HG03342 (cell line): Measurements from ENCODE around the gene REM2.

Experiments used
- ATAC-seq: cut with Tn5 transposase; IDR thresholded peaks from one replicate; pipeline ENCODE4 v1.9.1; 2021; ENCODE audit warnings: mild to moderate bottlenecking, moderate library complexity; ENCODE audit not compliant: unreplicated experiment

REM2 gene

DNA sequence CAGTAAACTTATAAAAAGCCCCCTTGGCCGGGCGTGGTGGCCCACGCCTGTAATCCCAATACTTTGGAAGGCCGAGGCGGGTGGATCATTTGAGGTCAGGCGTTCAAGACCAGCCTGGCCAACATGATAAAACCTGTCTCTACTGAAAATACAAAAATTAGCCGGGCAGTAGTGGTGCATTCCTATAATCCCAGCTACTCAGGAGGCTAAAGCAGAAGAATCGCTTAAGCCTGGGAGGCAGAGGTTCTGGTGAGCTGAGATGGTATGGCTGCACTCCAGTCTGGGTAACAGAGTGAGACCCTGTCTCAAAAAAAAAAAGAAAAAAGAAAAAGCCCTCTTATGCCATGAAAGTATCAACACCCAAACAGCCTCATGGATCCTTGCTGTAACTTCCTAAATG, 42.5 kb downstream of the REM2 start:
- ATAC-seq, result no peak

- ATAC-seq, result no peak
Observed at GRCh38 chr14:22926316-22926715, 43.3 kb downstream of the REM2 start.

DNA sequence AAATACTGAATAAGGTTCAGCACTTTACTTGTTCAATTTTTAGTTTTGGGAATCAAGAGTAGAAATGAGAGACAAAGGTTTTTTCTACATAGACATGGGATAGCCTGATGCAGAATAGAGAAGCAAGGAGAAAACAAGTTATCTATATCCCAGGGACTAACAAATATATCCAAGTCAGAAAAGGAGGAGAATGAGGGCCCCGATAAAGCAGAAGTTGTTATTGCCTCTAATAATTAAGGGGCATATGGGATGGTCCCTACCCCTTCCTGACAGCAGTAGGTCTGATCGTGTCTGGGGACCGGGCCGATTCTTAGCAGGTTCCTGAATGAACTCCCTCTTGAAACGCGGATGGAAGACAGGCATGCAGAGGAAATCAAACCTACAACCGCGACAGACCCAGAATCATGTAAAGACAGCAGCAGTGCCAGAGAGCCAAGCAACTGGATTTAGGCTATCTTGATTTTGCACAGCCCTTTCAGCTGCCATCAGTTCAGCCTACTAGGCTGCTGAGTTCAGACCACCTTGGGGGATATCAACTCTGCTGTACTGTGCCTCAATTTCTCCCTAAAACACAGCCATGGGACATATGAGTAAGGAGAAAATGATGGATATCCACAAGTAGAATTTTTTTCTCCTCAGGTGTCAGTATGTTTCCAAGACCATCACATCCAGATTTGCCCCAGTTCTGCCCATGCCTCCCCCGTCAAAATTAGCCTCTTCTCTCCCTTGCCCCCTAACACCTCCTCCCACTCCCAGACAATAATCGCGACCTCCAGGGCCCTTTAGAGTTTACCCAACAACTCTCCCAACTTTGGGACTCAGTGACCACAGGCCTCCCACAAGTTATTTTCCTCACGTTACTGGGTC, 45.4 kb downstream of the REM2 start:
- ATAC-seq, result no peak

GRCh38 chr14:22929104-22929960, 46.3 kb downstream of the REM2 start, which contains the start of gene PRMT5:
Gene PRMT5 (minus strand): TSS chr14:22929376. CDS start chr14:22929361, 15 bp downstream.
- peak; percentile 89 for ATAC-seq

- ATAC-seq, result no peak
Observed at GRCh38 chr14:22929961-22930364, 46.9 kb downstream of the REM2 start.

DNA sequence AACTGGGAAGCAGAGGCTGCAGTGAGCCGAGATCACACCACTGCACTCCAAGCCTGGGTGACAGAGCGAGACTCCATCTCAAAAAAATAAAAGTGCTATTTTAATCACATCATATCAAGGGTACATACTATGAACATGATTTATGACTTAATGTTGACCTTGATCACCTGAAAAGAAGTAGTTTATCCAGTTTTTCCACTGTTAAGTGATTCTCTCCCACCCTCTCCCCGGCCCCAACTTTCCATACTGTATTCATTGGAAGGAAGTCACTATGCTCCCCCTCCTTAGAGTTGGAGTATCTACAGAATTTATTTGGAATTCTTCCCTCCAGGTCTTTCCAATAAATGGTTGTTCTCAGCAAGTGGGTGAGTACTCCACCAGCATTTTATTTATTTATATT, 49.1 kb downstream of the REM2 start:
- ATAC-seq, result no peak

GRCh38 chr14:22935156-22935555, 52.1 kb downstream of the REM2 start:
- ATAC-seq, result no peak
